Gastroesophageal sphincter (tissue), 4 donors: ENCODE measurements around the gene FXYD6. TPM values are rescaled to one million over a fixed set of nuclear protein-coding genes. Genes with fewer than 3 reads are reported as not detected.

Source experiments
- ATAC-seq: fragments of 150-250 bp; one replicate; pipeline ENCODE4 v1.9.1; 2016; ENCODE audit warnings: mild to moderate bottlenecking, moderate library complexity
- H3K27ac ChIP-seq, 4 donors: fragments of 200-600 bp; sonication (generic) in 3 of 4; 1 replicate in 3 of 4; 2 replicates in 1 of 4; pipeline ENCODE4 v1.5.1; 2016 to 2019
- H3K27me3 ChIP-seq: fragments of 200-600 bp; sonication (generic); one replicate; pipeline ENCODE4 v1.5.1; 2019
- H3K36me3 ChIP-seq, 2 donors: fragments of 200-600 bp; sonication (generic); one replicate each; pipeline ENCODE4 v1.5.1; 2019; ENCODE audit warnings: control low read depth in 1 of 2
- H3K4me1 ChIP-seq, 3 donors: fragments of 200-600 bp; sonication (generic); 1 replicate in 2 of 3; 2 replicates in 1 of 3; pipeline ENCODE4 v1.5.1; 2016 to 2019; ENCODE audit warnings: control low read depth in 2 of 3
- H3K4me3 ChIP-seq, 2 donors: fragments of 200-600 bp; sonication (generic); one replicate each; pipeline ENCODE4 v1.5.1; 2019; ENCODE audit warnings: mild to moderate bottlenecking in 1 of 2, moderate library complexity in 1 of 2
- H3K9me3 ChIP-seq, 3 donors: fragments of 200-600 bp; sonication (generic); one replicate each; pipeline ENCODE4 v1.5.1; 2017 to 2019; ENCODE audit warnings: control low read depth in 2 of 3
- EP300 ChIP-seq: sonication (generic); formaldehyde crosslinking; IDR thresholded peaks from one replicate; pipeline ENCODE4 v1.6.1; 2017; ENCODE audit warnings: antibody characterized with exemption, mild to moderate bottlenecking
- POLR2A ChIP-seq, 2 donors: fragments of 450-650 bp; IDR thresholded peaks; one replicate each; pipeline ENCODE4 v1.6.1; 2017; ENCODE audit warnings: antibody characterized with exemption in 2 of 2, mild to moderate bottlenecking in 2 of 2, moderate library complexity in 1 of 2
- POLR2AphosphoS5 ChIP-seq: sonication (generic); formaldehyde crosslinking; IDR thresholded peaks from one replicate; pipeline ENCODE4 v1.6.1; 2017; ENCODE audit warnings: antibody characterized with exemption
- WGBS, 2 donors: methylation state at CpG; one replicate each; pipeline ENCODE4 v1.1.5; 2018; ENCODE audit warnings: low coverage in 1 of 2; 5-methylcytosine and 5-hydroxymethylcytosine counted together
- total RNA-seq, 4 donors: library from RNA; depleted of rRNA; stranded (reverse); fragments of >200 nt; gene quantifications; one replicate each; pipeline ENCODE4 v1.1.0, GENCODE V29; 2016
- TF ChIP-seq, protein P1 (sequence below), 4 experiments: fragments of 200-600 bp in 2 of 4; fragments of 450-650 bp in 2 of 4; sonication (generic) in 1 of 4; IDR thresholded peaks; one replicate each; pipeline ENCODE4 v1.5.1; 2017 to 2019; ENCODE audit warnings: antibody characterized with exemption in 4 of 4, mild to moderate bottlenecking in 2 of 4, moderate library complexity in 2 of 4

FXYD6 gene
- total RNA-seq, 4 donors from 2014 or later, result 28.6 to 76.7 (median 74.4) TPM

DNA sequence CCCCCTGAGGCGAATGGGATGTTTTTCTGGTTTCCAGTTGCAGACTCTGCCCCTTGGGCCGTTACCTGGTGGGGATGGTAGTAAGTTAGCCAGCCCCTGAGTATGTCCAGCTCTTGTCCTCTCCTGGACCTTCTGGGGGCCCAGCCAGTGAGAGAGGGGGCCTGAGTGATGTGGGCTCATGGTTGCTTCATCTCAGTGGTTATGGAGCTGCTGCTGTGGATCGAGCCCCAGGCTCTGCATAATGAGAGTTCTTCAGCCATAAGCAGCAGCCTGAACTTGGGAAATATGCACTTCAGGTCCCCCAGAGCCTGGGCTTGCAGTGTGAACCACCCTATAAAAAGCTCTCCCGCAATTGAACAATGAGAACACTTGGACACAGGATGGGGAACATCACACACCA is 46.8 kb upstream of the FXYD6 start:
- Histone ChIP-seq H3K36me3 (no peaks in the 10 kb centered on the region), H3K9me3 (no peaks in the 10 kb centered on the region), H3K27ac (no peak overlapping the region), H3K27me3 (no peaks in the 10 kb centered on the region), H3K4me1 (no peaks in the 10 kb centered on the region), H3K4me3 (no peak overlapping the region)
- ATAC-seq, result no peak
- TF ChIP-seq, protein P1, sequence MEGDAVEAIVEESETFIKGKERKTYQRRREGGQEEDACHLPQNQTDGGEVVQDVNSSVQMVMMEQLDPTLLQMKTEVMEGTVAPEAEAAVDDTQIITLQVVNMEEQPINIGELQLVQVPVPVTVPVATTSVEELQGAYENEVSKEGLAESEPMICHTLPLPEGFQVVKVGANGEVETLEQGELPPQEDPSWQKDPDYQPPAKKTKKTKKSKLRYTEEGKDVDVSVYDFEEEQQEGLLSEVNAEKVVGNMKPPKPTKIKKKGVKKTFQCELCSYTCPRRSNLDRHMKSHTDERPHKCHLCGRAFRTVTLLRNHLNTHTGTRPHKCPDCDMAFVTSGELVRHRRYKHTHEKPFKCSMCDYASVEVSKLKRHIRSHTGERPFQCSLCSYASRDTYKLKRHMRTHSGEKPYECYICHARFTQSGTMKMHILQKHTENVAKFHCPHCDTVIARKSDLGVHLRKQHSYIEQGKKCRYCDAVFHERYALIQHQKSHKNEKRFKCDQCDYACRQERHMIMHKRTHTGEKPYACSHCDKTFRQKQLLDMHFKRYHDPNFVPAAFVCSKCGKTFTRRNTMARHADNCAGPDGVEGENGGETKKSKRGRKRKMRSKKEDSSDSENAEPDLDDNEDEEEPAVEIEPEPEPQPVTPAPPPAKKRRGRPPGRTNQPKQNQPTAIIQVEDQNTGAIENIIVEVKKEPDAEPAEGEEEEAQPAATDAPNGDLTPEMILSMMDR (IDR thresholded peaks at IDR 0.05), result no peak
- no peak for TF ChIP-seq POLR2AphosphoS5
- no peak for TF ChIP-seq POLR2A (IDR thresholded peaks at IDR 0.05)
- no peak for TF ChIP-seq EP300
- WGBS, 2 donors, result 80% methylated on average over 1 to 2 of the region's 4 CpGs

DNA sequence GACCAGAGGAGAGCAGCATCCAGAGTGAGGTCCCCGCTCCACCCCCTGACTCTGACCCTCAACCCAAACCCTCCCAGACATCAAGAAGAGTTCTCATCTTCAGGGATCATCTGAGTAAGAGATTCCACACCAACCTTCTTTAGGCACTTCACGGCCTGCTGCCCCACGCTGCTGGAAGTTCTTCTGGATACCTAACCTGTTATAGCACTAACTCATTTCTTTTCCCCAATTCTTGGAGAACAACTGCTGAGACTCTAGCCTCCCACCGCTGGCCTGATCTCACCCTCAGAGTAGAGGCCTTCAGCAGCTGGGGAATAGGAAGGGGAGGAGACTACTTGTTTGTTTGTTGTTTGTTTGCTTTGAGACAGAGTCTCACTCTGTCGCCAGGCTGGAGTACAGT is 45.4 kb upstream of the FXYD6 start:
- no peaks in the 10 kb centered on the region for H3K27me3 ChIP-seq
- H3K4me3 ChIP-seq, result no peak overlapping the region
- TF ChIP-seq POLR2A (IDR thresholded peaks at IDR 0.05) (no peak), EP300 (no peak), POLR2AphosphoS5 (no peak)
- TF ChIP-seq, protein P1 (IDR thresholded peaks at IDR 0.05), result no peak
- H3K27ac ChIP-seq, result no peak overlapping the region
- ATAC-seq, result no peak
- WGBS, 2 donors, result 92% methylated on average over 4 of the region's 5 CpGs
- H3K36me3 ChIP-seq, result no peaks in the 10 kb centered on the region
- no peaks in the 10 kb centered on the region for H3K4me1 ChIP-seq
- no peaks in the 10 kb centered on the region for H3K9me3 ChIP-seq

DNA sequence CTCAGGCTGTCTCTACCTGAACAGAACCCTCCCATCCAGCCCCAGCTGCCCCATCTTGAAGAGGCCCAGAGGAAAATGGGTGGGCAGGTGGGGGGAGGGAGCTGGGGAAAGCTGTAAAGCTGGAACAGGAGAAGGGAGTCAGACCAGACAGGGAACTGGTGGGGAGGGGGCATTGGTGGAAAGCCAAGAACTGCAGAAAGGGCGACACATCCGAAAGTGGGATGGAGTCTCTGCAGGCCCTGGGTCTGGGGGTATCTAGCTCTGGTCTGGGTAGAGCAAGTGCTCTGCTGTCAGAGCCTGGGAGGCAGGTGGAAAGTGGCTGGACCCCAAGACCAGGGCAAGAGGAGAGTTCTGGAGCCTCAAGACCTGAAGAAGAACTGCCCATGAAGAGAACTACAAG is 45.0 kb upstream of the FXYD6 start:
- no peak overlapping the region for H3K4me3 ChIP-seq
- 100% methylated on average over 2 of the region's 2 CpGs; no CpG with 5 or more reads in 1 of the 2 donors for WGBS, 2 donors
- no peaks in the 10 kb centered on the region for H3K27me3 ChIP-seq
- no peaks in the 10 kb centered on the region for H3K4me1 ChIP-seq
- H3K9me3 ChIP-seq, result no peaks in the 10 kb centered on the region
- no peak for ATAC-seq
- H3K36me3 ChIP-seq, result no peaks in the 10 kb centered on the region
- H3K27ac ChIP-seq, result no peak overlapping the region
- TF ChIP-seq EP300, result no peak

DNA sequence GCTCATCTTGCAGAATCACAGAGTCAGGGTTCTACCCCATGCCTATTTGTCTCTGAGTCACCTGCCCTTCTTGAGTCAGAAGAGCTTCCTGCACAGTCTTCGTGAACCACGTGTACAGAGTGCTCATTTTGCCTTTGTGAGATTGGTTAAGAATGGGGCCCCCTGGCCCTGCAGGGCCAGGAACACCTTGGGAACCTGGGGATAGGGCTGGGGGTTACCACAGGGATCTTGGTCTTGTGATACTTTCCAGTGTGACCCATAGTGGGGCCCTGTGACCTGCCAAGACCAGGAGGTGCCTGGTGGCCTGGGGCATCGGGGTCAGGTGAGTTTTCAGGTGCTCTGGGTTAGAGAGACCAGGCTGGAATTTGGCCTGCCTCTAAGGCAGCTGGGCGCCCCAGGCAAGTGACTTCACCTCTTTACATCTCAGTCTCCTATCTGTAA is 43.3 kb upstream of the FXYD6 start:
- TF ChIP-seq, protein P1 (IDR thresholded peaks at IDR 0.05), result no peak
- no peak for TF ChIP-seq POLR2A (IDR thresholded peaks at IDR 0.05)
- no peak for TF ChIP-seq EP300
- TF ChIP-seq POLR2AphosphoS5, result no peak
- no peaks in the 10 kb centered on the region for H3K4me1 ChIP-seq

DNA sequence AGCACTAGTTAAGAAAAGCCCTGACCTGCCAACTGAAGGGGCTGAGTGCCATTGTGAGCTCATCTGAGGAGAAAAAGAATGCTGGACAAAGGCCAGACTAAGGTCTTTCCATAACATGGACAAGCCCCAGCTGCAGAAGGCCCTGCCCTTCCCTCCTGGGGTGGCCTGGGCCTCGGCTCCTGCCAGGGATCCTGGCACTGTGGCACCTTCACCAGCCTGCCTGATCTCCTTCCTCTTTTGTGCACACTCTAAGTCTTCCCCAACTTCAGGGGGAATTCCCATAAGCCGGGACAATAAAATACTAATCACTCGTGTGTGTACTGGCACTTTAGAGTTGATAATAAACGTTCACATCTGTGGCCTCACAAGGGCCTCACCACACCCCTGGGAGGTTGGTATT is 42.9 kb upstream of the FXYD6 start:
- WGBS, 2 donors, result 45 to 66% methylated on average over 3 to 4 of the region's 4 CpGs
- Histone ChIP-seq H3K4me1 (no peaks in the 10 kb centered on the region), H3K4me3 (no peak overlapping the region), H3K36me3 (no peaks in the 10 kb centered on the region), H3K9me3 (no peaks in the 10 kb centered on the region), H3K27me3 (no peaks in the 10 kb centered on the region), H3K27ac (no peak overlapping the region)
- ATAC-seq, result no peak
- no peak for TF ChIP-seq EP300
- TF ChIP-seq, protein P1 (IDR thresholded peaks at IDR 0.05), result no peak
- TF ChIP-seq POLR2A (IDR thresholded peaks at IDR 0.05), result no peak
- TF ChIP-seq POLR2AphosphoS5, result no peak

More for the DNA sequence above, 43.3 kb upstream of the FXYD6 start:
- no peaks in the 10 kb centered on the region for H3K9me3 ChIP-seq
- H3K27me3 ChIP-seq, result no peaks in the 10 kb centered on the region
- H3K36me3 ChIP-seq, result no peaks in the 10 kb centered on the region
- no CpG with 5 or more reads among the region's 4 CpGs for WGBS, 2 donors
- ATAC-seq, result no peak
- no peak overlapping the region for H3K27ac ChIP-seq
- H3K4me3 ChIP-seq, result no peak overlapping the region
